Mesenchymal stem cell (in vitro differentiated cells and primary cell): ENCODE results near the gene NR1I3.
"Not testable (repeated sequence)": the region's sequence is repeated elsewhere in the genome, so short reads cannot be mapped to it uniquely, and the experiment has no call there.

ENCODE experiments used
- DNase-seq: peaks from one replicate; pipeline ENCODE4 v3.0.0-alpha.2; 2013
- H2AFZ ChIP-seq: one replicate; pipeline ENCODE4 v1.6.1; 2013; ENCODE audit warnings: low read depth, mild to moderate bottlenecking, control low read depth, inconsistent platforms, low read length, moderate library complexity
- H2AK5ac ChIP-seq: 2 replicates; pipeline ENCODE4 v1.6.1; 2013; ENCODE audit warnings: low read length, moderate library complexity, mild to moderate bottlenecking, inconsistent platforms; ENCODE audit not compliant: severe bottlenecking
- H2BK120ac ChIP-seq: one replicate; pipeline ENCODE4 v1.6.1; 2013; ENCODE audit warnings: low read depth, mild to moderate bottlenecking, inconsistent platforms, low read length, moderate library complexity
- H2BK12ac ChIP-seq, 2 experiments: one replicate each; pipeline ENCODE4 v1.6.1; 2013; ENCODE audit warnings: inconsistent platforms in 2 of 2, low read length in 2 of 2, mild to moderate bottlenecking in 2 of 2, moderate library complexity in 2 of 2, control low read depth in 1 of 2
- H2BK15ac ChIP-seq: one replicate; pipeline ENCODE4 v1.6.1; 2013; ENCODE audit warnings: mild to moderate bottlenecking, low read depth, inconsistent platforms; ENCODE audit not compliant: poor library complexity, severe bottlenecking
- H2BK5ac ChIP-seq: 2 replicates; pipeline ENCODE4 v1.6.1; 2013; ENCODE audit warnings: low read depth, mild to moderate bottlenecking, low read length, control low read depth, inconsistent platforms; ENCODE audit not compliant: poor library complexity, severe bottlenecking
- H3K14ac ChIP-seq, 2 experiments: one replicate each; pipeline ENCODE4 v1.6.1; 2013; ENCODE audit warnings: inconsistent platforms in 2 of 2, low read length in 2 of 2, control low read depth in 1 of 2, mild to moderate bottlenecking in 1 of 2, moderate library complexity in 1 of 2
- H3K18ac ChIP-seq, 2 experiments: one replicate each; pipeline ENCODE4 v1.6.1; 2013; ENCODE audit warnings: inconsistent platforms in 2 of 2, low read length in 2 of 2, control low read depth in 1 of 2, low read depth in 1 of 2, mild to moderate bottlenecking in 1 of 2
- H3K23ac ChIP-seq, 2 experiments: one replicate each; pipeline ENCODE4 v1.6.1; 2013; ENCODE audit warnings: inconsistent platforms in 2 of 2, low read length in 2 of 2, mild to moderate bottlenecking in 2 of 2, moderate library complexity in 2 of 2, control low read depth in 1 of 2
- H3K27ac ChIP-seq: 2 replicates; pipeline ENCODE4 v1.5.1; 2013; ENCODE audit warnings: mild to moderate bottlenecking, moderate library complexity, low read length, control low read depth, inconsistent platforms; ENCODE audit not compliant: poor library complexity, severe bottlenecking
- H3K27me3 ChIP-seq, 2 experiments: 2 replicates each; pipeline versions ENCODE4 v1.6.1 to v1.7.0; 2013; ENCODE audit warnings: low read length in 2 of 2, mild to moderate bottlenecking in 2 of 2, moderate library complexity in 2 of 2, control low read depth in 1 of 2, inconsistent platforms in 1 of 2; ENCODE audit not compliant: control insufficient read depth in 1 of 2, insufficient read depth in 1 of 2
- H3K36me3 ChIP-seq, 2 experiments: 2 replicates each; pipeline versions ENCODE4 v1.6.1 to v1.7.0; 2013; ENCODE audit warnings: low read length in 2 of 2, control low read depth in 1 of 2, inconsistent platforms in 1 of 2, low read depth in 1 of 2, mild to moderate bottlenecking in 1 of 2; ENCODE audit not compliant: insufficient read depth in 2 of 2, control insufficient read depth in 1 of 2
- H3K4ac ChIP-seq, 2 experiments: one replicate each; pipeline ENCODE4 v1.6.1; 2013; ENCODE audit warnings: inconsistent platforms in 2 of 2, low read length in 2 of 2, mild to moderate bottlenecking in 2 of 2, moderate library complexity in 2 of 2, control low read depth in 1 of 2, low read depth in 1 of 2
- H3K4me1 ChIP-seq: 2 replicates; pipeline ENCODE4 v1.6.1; 2013; ENCODE audit warnings: low read depth, low read length, control low read depth; ENCODE audit not compliant: control insufficient read depth, insufficient read depth
- H3K4me2 ChIP-seq: 2 replicates; pipeline ENCODE4 v1.6.1; 2013; ENCODE audit warnings: low read length, mild to moderate bottlenecking, inconsistent platforms; ENCODE audit not compliant: poor library complexity, severe bottlenecking
- H3K4me3 ChIP-seq, 2 experiments: 2 replicates each; pipeline versions ENCODE4 v1.5.1 to v1.7.0; 2013; ENCODE audit warnings: low read length in 2 of 2, mild to moderate bottlenecking in 2 of 2, control low read depth in 1 of 2, low read depth in 1 of 2; ENCODE audit not compliant: insufficient read depth in 1 of 2
- H3K79me1 ChIP-seq: replicated peaks from 2 replicates; pipeline ENCODE4 v1.6.1; 2013; ENCODE audit warnings: mild to moderate bottlenecking, control low read depth, low read length, inconsistent platforms; ENCODE audit not compliant: poor library complexity, severe bottlenecking
- H3K9ac ChIP-seq: 2 replicates; pipeline ENCODE4 v1.7.0; 2013; ENCODE audit warnings: mild to moderate bottlenecking, low read length, moderate library complexity
- H3K9me3 ChIP-seq: 2 replicates; pipeline ENCODE4 v1.7.0; 2013; ENCODE audit warnings: mild to moderate bottlenecking, low read length; ENCODE audit not compliant: control insufficient read depth
- H4K8ac ChIP-seq: one replicate; pipeline ENCODE4 v1.6.1; 2013; ENCODE audit warnings: inconsistent platforms, mild to moderate bottlenecking, low read length, moderate library complexity
- H4K91ac ChIP-seq: one replicate; pipeline ENCODE4 v1.6.1; 2013; ENCODE audit warnings: mild to moderate bottlenecking, low read length, inconsistent platforms
- WGBS: methylation state at CpG from one replicate; pipeline ENCODE4 v1.1.7; 2013; ENCODE audit warnings: mixed read lengths; 5-methylcytosine and 5-hydroxymethylcytosine counted together

The NR1I3 gene

DNA sequence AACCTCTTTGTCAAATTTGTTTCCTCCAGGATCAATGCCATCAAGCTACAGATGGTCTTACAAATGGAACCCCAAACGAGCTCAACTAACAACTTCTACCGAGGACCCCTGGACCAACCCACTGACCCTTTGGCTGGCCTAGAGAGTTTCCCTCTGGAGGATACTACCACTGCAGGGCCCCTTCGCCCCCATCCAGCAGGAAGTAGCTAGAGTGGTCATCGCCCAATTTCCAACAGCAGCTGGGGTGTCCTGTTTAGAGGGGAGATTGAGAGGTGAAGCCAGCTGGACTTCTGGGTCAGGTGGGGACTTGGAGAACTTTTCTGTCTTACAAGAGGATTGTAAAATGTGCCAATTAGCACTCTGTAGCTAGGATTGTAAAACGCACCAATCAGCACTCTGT lies 19.1 kb upstream of the NR1I3 start:
- not testable (repeated sequence) for H2BK15ac ChIP-seq, DNase-seq, H3K79me1 ChIP-seq, H3K4me2 ChIP-seq, H2AK5ac ChIP-seq, H3K9ac ChIP-seq, H4K91ac ChIP-seq, H3K4me3 ChIP-seq, H3K14ac ChIP-seq, H3K23ac ChIP-seq, H3K4me1 ChIP-seq, H3K27ac ChIP-seq, H3K4ac ChIP-seq, H2BK120ac ChIP-seq, H3K18ac ChIP-seq, H2AFZ ChIP-seq, H2BK5ac ChIP-seq, H4K8ac ChIP-seq, H2BK12ac ChIP-seq, H3K36me3 ChIP-seq
- H3K9me3 ChIP-seq = peaks cover 23% of the 10 kb centered on the region
- H3K27me3 ChIP-seq = peaks cover 45 to 47% of the 10 kb centered on the region in 2 experiments
- 90% methylated on average over 5 of the region's 5 CpGs for WGBS

DNA sequence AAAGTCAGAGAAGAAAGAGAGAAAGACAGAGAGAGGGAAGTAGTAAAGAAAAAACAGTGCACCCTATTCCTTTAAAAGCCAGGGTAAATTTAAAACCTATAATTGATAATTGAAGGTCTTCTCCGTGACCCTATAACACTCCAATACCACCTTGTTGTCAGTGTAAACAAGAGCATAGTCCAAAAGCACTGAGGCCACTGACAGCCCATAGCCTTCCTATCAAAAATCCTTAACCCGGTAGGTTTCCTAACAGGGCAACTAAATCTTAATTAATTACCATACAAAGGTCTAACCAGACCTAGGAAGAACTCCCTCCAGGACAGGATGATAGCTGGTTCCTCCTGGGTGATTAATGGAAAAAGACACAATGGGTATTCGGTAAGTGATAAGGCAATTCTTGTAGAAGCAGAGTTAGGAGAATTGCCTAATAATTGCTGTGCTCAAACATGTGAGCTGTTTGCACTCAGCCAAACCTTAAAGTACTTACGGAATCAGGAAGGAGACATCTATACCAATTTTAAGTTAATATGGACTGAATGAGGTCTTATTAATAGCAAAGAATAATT lies 18.0 kb upstream of the NR1I3 start:
- peaks cover 37 to 40% of the 10 kb centered on the region in 2 experiments for H3K27me3 ChIP-seq
- H3K79me1 ChIP-seq, H2BK12ac ChIP-seq, H3K14ac ChIP-seq, H3K27ac ChIP-seq, H3K9ac ChIP-seq, H3K36me3 ChIP-seq, H2AK5ac ChIP-seq, DNase-seq, H3K4ac ChIP-seq, H3K18ac ChIP-seq, H3K4me2 ChIP-seq, H3K4me1 ChIP-seq, H4K8ac ChIP-seq, H2BK15ac ChIP-seq, H2BK5ac ChIP-seq, H4K91ac ChIP-seq, H3K23ac ChIP-seq, H2BK120ac ChIP-seq, H3K4me3 ChIP-seq, H2AFZ ChIP-seq: not testable (repeated sequence)
- 84% methylated on average over 3 of the region's 4 CpGs for WGBS
- H3K9me3 ChIP-seq = peaks cover 23% of the 10 kb centered on the region

DNA sequence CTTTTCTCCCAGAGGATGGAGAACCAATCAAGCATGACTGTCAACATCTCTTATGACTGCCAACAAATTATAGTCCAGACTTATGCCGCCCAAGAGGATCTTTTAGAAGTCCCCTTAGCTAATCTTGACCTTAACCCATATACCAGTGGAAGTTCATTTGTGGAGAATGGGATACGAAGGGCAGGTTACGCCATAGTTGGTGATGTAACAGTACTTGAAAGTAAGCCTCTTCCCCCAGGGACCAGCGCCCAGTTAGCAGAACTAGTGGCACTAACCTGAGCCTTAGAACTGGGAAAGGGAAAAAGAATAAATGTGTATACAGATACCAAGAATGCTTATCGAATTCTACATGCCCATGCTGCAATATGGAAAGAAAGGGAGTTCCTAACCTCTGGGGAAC lies 17.3 kb upstream of the NR1I3 start:
- not testable (repeated sequence) for H3K4me3 ChIP-seq, H3K9ac ChIP-seq, H3K14ac ChIP-seq, H3K79me1 ChIP-seq, H2BK5ac ChIP-seq, H2BK12ac ChIP-seq, H3K4me1 ChIP-seq, H4K8ac ChIP-seq, H2BK15ac ChIP-seq, H3K4me2 ChIP-seq, DNase-seq, H3K27ac ChIP-seq, H2AFZ ChIP-seq, H2AK5ac ChIP-seq, H3K4ac ChIP-seq, H3K23ac ChIP-seq, H3K18ac ChIP-seq, H2BK120ac ChIP-seq, H4K91ac ChIP-seq, H3K36me3 ChIP-seq
- 88% methylated on average over 4 of the region's 5 CpGs for WGBS
- Histone ChIP-seq H3K9me3 (peaks cover 23% of the 10 kb centered on the region), H3K27me3 (peaks cover 30 to 33% of the 10 kb centered on the region in 2 experiments)

DNA sequence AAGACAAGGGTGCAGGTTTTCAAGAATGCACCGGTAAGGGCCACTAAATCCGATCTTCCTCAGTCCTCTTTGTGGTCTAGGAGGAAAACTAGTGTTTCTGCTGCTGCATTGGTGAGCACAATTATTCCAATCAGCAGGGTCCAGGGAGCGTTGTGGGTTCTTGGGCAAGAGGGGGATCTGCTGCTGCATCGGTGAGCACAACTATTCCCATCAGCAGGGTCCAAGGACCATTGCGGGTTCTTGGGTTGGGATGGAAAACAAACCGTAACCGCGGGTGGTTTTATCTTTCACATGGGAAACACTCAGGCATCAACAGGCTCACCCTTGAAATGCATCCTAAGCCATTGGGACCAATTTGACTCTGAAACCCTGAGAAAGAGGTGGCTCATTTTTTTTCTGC lies 13.6 kb upstream of the NR1I3 start:
- no peak overlapping the region for H2BK15ac ChIP-seq
- H4K91ac ChIP-seq = no peak overlapping the region
- no peak overlapping the region for H4K8ac ChIP-seq
- no peak overlapping the region for H3K4me3 ChIP-seq
- H3K4ac ChIP-seq = no peak overlapping the region
- H3K18ac ChIP-seq = no peak overlapping the region
- no peaks in the 10 kb centered on the region for H3K36me3 ChIP-seq
- H3K23ac ChIP-seq = no peak overlapping the region
- H3K4me2 ChIP-seq = no peak overlapping the region
- no peak overlapping the region for H2BK5ac ChIP-seq
- H2BK12ac ChIP-seq = no peak overlapping the region
- WGBS = 92% methylated on average over 8 of the region's 8 CpGs
- DNase-seq = no peak
- peaks cover 11% of the 10 kb centered on the region for H3K9me3 ChIP-seq
- H2BK120ac ChIP-seq = no peak overlapping the region
- no peak overlapping the region for H3K27ac ChIP-seq
- no peaks in the 10 kb centered on the region for H3K79me1 ChIP-seq
- no peaks in the 10 kb centered on the region for H3K4me1 ChIP-seq
- no peak overlapping the region for H3K9ac ChIP-seq
- H3K14ac ChIP-seq = no peak overlapping the region
- no peak overlapping the region for H2AFZ ChIP-seq
- H3K27me3 ChIP-seq = no peaks in the 10 kb centered on the region
- H2AK5ac ChIP-seq = no peak overlapping the region
